GM12892 (cell line): ENCODE results near the gene ZSCAN23.

Source experiments
- POLR2A ChIP-seq: IDR thresholded peaks from 2 replicates; pipeline ENCODE4 v1.6.1; 2011; ENCODE audit warnings: low read depth, low read length, control low read depth
- POLR2AphosphoS5 ChIP-seq: IDR thresholded peaks from 2 replicates; pipeline ENCODE4 v1.6.1; 2011; ENCODE audit warnings: low read depth, low read length, control low read depth
- TAF1 ChIP-seq: IDR thresholded peaks from 2 replicates; pipeline ENCODE4 v1.6.1; 2011; ENCODE audit warnings: low read depth, mild to moderate bottlenecking, control low read depth, low read length, borderline replicate concordance

DNA sequence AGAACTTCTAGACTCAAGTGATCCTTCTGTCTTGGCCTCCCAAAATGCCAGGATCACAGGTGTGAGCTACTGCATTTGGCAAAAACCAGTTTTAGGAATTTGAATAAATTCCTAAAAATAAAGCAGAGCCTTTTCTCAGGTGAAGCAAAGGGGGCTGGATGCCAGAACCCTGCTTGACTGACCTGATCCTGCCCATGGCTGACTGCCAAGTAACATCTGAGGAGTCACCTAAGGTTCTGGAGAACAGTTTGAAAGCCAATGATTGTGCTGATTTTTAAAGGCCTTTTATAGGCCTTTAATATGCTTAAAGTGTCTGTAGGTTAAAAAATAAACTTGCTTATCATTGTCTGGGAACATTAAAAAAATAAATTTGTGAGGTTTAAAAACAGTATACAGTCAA is 29.6 kb downstream of the ZSCAN23 start:
- TF ChIP-seq POLR2AphosphoS5 (no peak), POLR2A (no peak), TAF1 (no peak)
